ENCODE measurements around the gene PTS.

GRCh38 chr11:112231952-112232351 is 5.7 kb downstream of the PTS start:
- TF ChIP-seq SRF (CRISPR knock-in tag; IDR thresholded peaks at IDR 0.05) (no peak), HNRNPUL1 (IDR thresholded peaks at IDR 0.05; ENCODE audit: low read length) (no peak), E4F1 (CRISPR knock-in tag; IDR thresholded peaks at IDR 0.05; ENCODE audit: borderline replicate concordance) (no peak), POLR2A (conservative IDR thresholded peaks at IDR 0.05) (no peak), ATF3 (IDR thresholded peaks at IDR 0.05) (no peak), ATF3 (CRISPR knock-in tag; conservative IDR thresholded peaks at IDR 0.05) (no peak), UBTF (IDR thresholded peaks at IDR 0.05; ENCODE audit: borderline replicate concordance in 1 of 2, low read depth in 2 of 2, low read length in 2 of 2) (no peak)

All from K562 (cell line).